Neural progenitor cell (in vitro differentiated cells): ENCODE data around the gene EIF2B2.

ENCODE experiments used
- CTCF ChIP-seq: fragments of 200-600 bp; sonication (generic); IDR thresholded peaks from 2 replicates; pipeline ENCODE4 v1.5.1; 2017; ENCODE audit warnings: antibody characterized with exemption, mild to moderate bottlenecking
- EZH2 ChIP-seq: fragments of 200-600 bp; sonication (generic); IDR thresholded peaks from 2 replicates; pipeline ENCODE4 v1.6.1; 2017; ENCODE audit warnings: antibody characterized with exemption, mild to moderate bottlenecking, moderate library complexity
- EZH2phosphoT487 ChIP-seq: fragments of 200-600 bp; sonication (generic); IDR thresholded peaks from 2 replicates; pipeline ENCODE4 v1.6.1; 2017; ENCODE audit warnings: antibody characterized with exemption

DNA sequence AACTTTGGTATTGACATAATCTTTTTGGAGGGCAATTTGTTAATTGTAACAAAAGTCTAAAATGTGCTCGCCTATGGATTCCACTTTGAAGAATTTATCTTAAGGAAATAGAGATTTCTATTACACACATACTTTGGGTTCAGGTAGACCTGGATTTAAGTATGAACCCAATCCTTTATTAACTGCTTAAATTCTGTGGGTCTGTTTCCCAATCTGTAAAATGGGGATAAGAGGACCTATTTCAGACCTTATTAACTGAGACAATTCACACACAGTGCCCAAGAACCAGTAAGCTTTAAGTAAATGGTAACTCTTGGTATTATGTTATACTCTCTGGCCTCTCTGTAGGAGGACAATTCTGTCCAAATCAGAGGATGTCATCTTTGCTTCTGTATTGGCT is 822 bp upstream of the EIF2B2 start:
- TF ChIP-seq CTCF, result no peak
- no peak for TF ChIP-seq EZH2
- no peak for TF ChIP-seq EZH2phosphoT487
